SK-N-SH (cell line): ENCODE data around the gene SYNGR1. TPM values are rescaled to one million over a fixed set of nuclear protein-coding genes. Genes with fewer than 3 reads are reported as not detected.

Source experiments
- CTCF ChIA-PET: fragments of 300-600, 350-600 bp; formaldehyde crosslinking; extraction: SDS; loops from one replicate; lab custom pipeline; 2021; lab: Yijun Ruan, JAX
- POLR2A ChIA-PET: fragments of 350-600 bp; sonication (Branson Sonifier 250); formaldehyde crosslinking; extraction: SDS; loops from one replicate; lab custom pipeline; 2020; ENCODE audit warnings: antibody characterized with exemption, inconsistent platforms; lab: Yijun Ruan, JAX
- DNase-seq: peaks from one replicate; pipeline ENCODE4 v3.0.0; 2012
- H2AFZ ChIP-seq: fragments of 200-600 bp; sonication (generic); 2 replicates; pipeline ENCODE4 v1.8.1; 2016; ENCODE audit warnings: antibody characterized with exemption, mild to moderate bottlenecking, low read depth
- H3F3A ChIP-seq: fragments of 200-600 bp; sonication (generic); replicated peaks from 2 replicates; pipeline ENCODE3; 2016; ENCODE audit warnings: antibody characterized with exemption, mild to moderate bottlenecking; ENCODE audit not compliant: insufficient read depth
- H3K27ac ChIP-seq, 2 experiments: fragments of 200-500 bp in 1 of 2; fragments of 200-600 bp in 1 of 2; sonication (Bioruptor generic) in 1 of 2; sonication (generic), shearing (Covaris generic) in 1 of 2; 2 replicates each; pipeline versions ENCODE4 v1.5.1 to v1.6.1; 2014 to 2016; ENCODE audit warnings: low read depth in 2 of 2, inconsistent platforms in 1 of 2, low read length in 1 of 2, mild to moderate bottlenecking in 1 of 2, mixed read lengths in 1 of 2
- H3K27me3 ChIP-seq: fragments of 200-600 bp; sonication (generic), shearing (Covaris generic); 2 replicates; pipeline ENCODE4 v1.6.1; 2016; ENCODE audit warnings: mixed run types; ENCODE audit not compliant: insufficient read depth
- H3K36me3 ChIP-seq, 2 experiments: fragments of 200-500 bp in 1 of 2; fragments of 200-600 bp in 1 of 2; sonication (Bioruptor generic) in 1 of 2; sonication (generic) in 1 of 2; replicated peaks in 1 of 2; 2 replicates each; pipeline versions ENCODE3 to v1.5.1; 2014 to 2016; ENCODE audit warnings: low read length in 1 of 2, mild to moderate bottlenecking in 1 of 2; ENCODE audit not compliant: insufficient read depth in 2 of 2, control insufficient read depth in 1 of 2
- H3K4me1 ChIP-seq, 2 experiments: fragments of 200-500 bp in 1 of 2; fragments of 200-600 bp in 1 of 2; sonication (Bioruptor generic) in 1 of 2; sonication (generic), shearing (Covaris generic) in 1 of 2; 2 replicates each; pipeline versions ENCODE4 v1.5.1 to v1.6.1; 2014 to 2016; ENCODE audit warnings: low read depth in 1 of 2, low read length in 1 of 2, mixed run types in 1 of 2; ENCODE audit not compliant: insufficient read depth in 2 of 2, control insufficient read depth in 1 of 2
- H3K4me2 ChIP-seq: fragments of 200-600 bp; sonication (generic), shearing (Covaris generic); 2 replicates; pipeline ENCODE4 v1.6.1; 2017; ENCODE audit warnings: mixed run types
- H3K4me3 ChIP-seq, 2 experiments: fragments of 200-500 bp in 1 of 2; fragments of 200-600 bp in 1 of 2; sonication (Bioruptor generic) in 1 of 2; sonication (generic), shearing (Covaris generic) in 1 of 2; 2 replicates each; pipeline versions ENCODE4 v1.5.1 to v1.8.1; 2014 to 2016; ENCODE audit warnings: low read depth in 2 of 2, inconsistent platforms in 1 of 2, low read length in 1 of 2, mild to moderate bottlenecking in 1 of 2, mixed read lengths in 1 of 2, moderate library complexity in 1 of 2
- H3K79me2 ChIP-seq: fragments of 200-600 bp; sonication (generic); 2 replicates; pipeline ENCODE4 v1.8.1; 2017; ENCODE audit warnings: mild to moderate bottlenecking; ENCODE audit not compliant: insufficient read depth
- H3K9ac ChIP-seq: fragments of 200-600 bp; sonication (generic); 2 replicates; pipeline ENCODE4 v1.6.1; 2017; ENCODE audit warnings: mixed run types
- H3K9me2 ChIP-seq: fragments of 200-600 bp; sonication (generic); 2 replicates; pipeline ENCODE4 v1.6.1; 2017; ENCODE audit warnings: mixed run types
- H3K9me3 ChIP-seq: fragments of 200-600 bp; sonication (generic); 2 replicates; pipeline ENCODE4 v1.6.1; 2017; ENCODE audit warnings: mixed run types, mild to moderate bottlenecking, moderate library complexity
- H4K20me1 ChIP-seq: fragments of 200-600 bp; sonication (generic); 2 replicates; pipeline ENCODE4 v1.6.1; 2017; ENCODE audit warnings: mild to moderate bottlenecking, mixed run types; ENCODE audit not compliant: insufficient read depth
- CHD2 ChIP-seq: fragments of 150-350 bp; IDR thresholded peaks from 2 replicates; pipeline ENCODE4 v1.6.1; 2018; ENCODE audit warnings: low read length; ENCODE audit not compliant: partially characterized antibody
- CTCF ChIP-seq: fragments of 200-600 bp; sonication (generic); IDR thresholded peaks from 2 replicates; pipeline ENCODE4 v1.6.1; 2017; ENCODE audit warnings: antibody characterized with exemption, mild to moderate bottlenecking, moderate library complexity
- ELF1 ChIP-seq: IDR thresholded peaks from 2 replicates; pipeline ENCODE4 v1.4.0; 2012
- GATA2 ChIP-seq: sonication (generic); formaldehyde crosslinking; IDR thresholded peaks from 2 replicates; pipeline ENCODE4 v1.5.0; 2020; ENCODE audit warnings: mild to moderate bottlenecking, missing genetic modification reagents
- JUND ChIP-seq: IDR thresholded peaks from 2 replicates; pipeline ENCODE4 v1.4.0; 2012
- MXI1 ChIP-seq: IDR thresholded peaks from 2 replicates; pipeline ENCODE4 v1.6.1; 2012; ENCODE audit warnings: mild to moderate bottlenecking, low read depth, low read length, improper control_type of control experiment
- NFIC ChIP-seq: IDR thresholded peaks from 2 replicates; pipeline ENCODE4 v1.4.0; 2012; ENCODE audit warnings: borderline replicate concordance
- NRF1 ChIP-seq: IDR thresholded peaks from 2 replicates; pipeline ENCODE4 v1.6.1; 2012; ENCODE audit warnings: low read depth, mild to moderate bottlenecking, low read length
- PBX3 ChIP-seq: IDR thresholded peaks from 2 replicates; pipeline ENCODE4; 2012
- RAD21 ChIP-seq: IDR thresholded peaks from 2 replicates; pipeline ENCODE4 v1.6.1; 2012; ENCODE audit warnings: mild to moderate bottlenecking, low read length
- RXRA ChIP-seq: IDR thresholded peaks from 2 replicates; pipeline ENCODE4 v1.4.0; 2012; ENCODE audit warnings: low read depth, mild to moderate bottlenecking, borderline replicate concordance
- SIN3A ChIP-seq: IDR thresholded peaks from 2 replicates; pipeline ENCODE4 v1.6.1; 2012; ENCODE audit warnings: low read depth, mild to moderate bottlenecking, low read length, moderate library complexity, borderline replicate concordance
- TAF1 ChIP-seq: IDR thresholded peaks from 2 replicates; pipeline ENCODE4 v1.6.1; 2012; ENCODE audit warnings: low read depth, mild to moderate bottlenecking, low read length, moderate library complexity, borderline replicate concordance
- TCF12 ChIP-seq: IDR thresholded peaks from 2 replicates; pipeline ENCODE4 v1.4.0; 2012
- USF1 ChIP-seq: IDR thresholded peaks from 2 replicates; pipeline ENCODE4 v1.4.0; 2012; ENCODE audit warnings: low read depth, borderline replicate concordance
- YY1 ChIP-seq: IDR thresholded peaks from 2 replicates; pipeline ENCODE4 v1.4.0; 2012; ENCODE audit warnings: low read depth, mild to moderate bottlenecking
- WGBS: methylation state at CpG from one replicate; pipeline ENCODE4 v1.1.6; 2017; ENCODE audit warnings: low lambda C conversion rate; 5-methylcytosine and 5-hydroxymethylcytosine counted together
- polyA plus RNA-seq, 3 experiments: library from polyadenylated mRNA; depleted of rRNA; stranded (reverse); fragments of >200 nt; gene quantifications; 2 replicates each; pipeline ENCODE4 v1.2.3, GENCODE V29; 2012

SYNGR1 gene
- polyA plus RNA-seq, 1 of the 3 experiments (the other 2 are of a cell fraction) = 18.7 TPM

- ChIA-PET CTCF (interaction anchor here (0.9 to 1.2 kb wide), 2 partner anchors 9 to 15 kb away, joined by 3 read pairs; partner anchors contain the start of gene TAB1), POLR2A (no interaction called here)
- no peaks in the 10 kb centered on the region for H3K36me3 ChIP-seq
- no peak overlapping the region for H3K27ac ChIP-seq
- no peaks in the 10 kb centered on the region; a peak in 1 of 4 replicates for H3K4me1 ChIP-seq
- 83% methylated on average over 15 of the region's 21 CpGs for WGBS
- no peak overlapping the region for H3K4me3 ChIP-seq
- no peaks in the 10 kb centered on the region for H4K20me1 ChIP-seq
- DNase-seq = peak; percentile 37
- TF ChIP-seq SIN3A = no peak
- no peak for TF ChIP-seq USF1
- no peak for TF ChIP-seq YY1
- TF ChIP-seq ELF1 = no peak
- TF ChIP-seq JUND = no peak
- no peak for TF ChIP-seq CHD2
- no peak for TF ChIP-seq NRF1
- no peak for TF ChIP-seq RXRA
- TF ChIP-seq RAD21 = 0 out of 2 replicates have a peak, but pooled peaks have one; percentile 6
- TF ChIP-seq GATA2 = no peak
- TF ChIP-seq TCF12 = no peak
- peak; percentile 27; the same call in 1 of the 2 replicates for TF ChIP-seq CTCF
- no peak for TF ChIP-seq TAF1
- H3K9me3 ChIP-seq = no peaks in the 10 kb centered on the region
- no peak overlapping the region for H2AFZ ChIP-seq
- H3K27me3 ChIP-seq = no peaks in the 10 kb centered on the region
- no peak overlapping the region for H3K4me2 ChIP-seq
- no peaks in the 10 kb centered on the region for H3F3A ChIP-seq
- H3K9ac ChIP-seq = no peak overlapping the region
- no peaks in the 10 kb centered on the region for H3K79me2 ChIP-seq
- H3K9me2 ChIP-seq = no peaks in the 10 kb centered on the region
Measured at GRCh38 chr22:39384750-39385480, 35.1 kb downstream of the SYNGR1 start.

GRCh38 chr22:39388261-39389011 lies 38.6 kb downstream of the SYNGR1 start:
- Histone ChIP-seq H3F3A (no peaks in the 10 kb centered on the region), H3K4me1 (no peaks in the 10 kb centered on the region; a peak in 1 of 4 replicates), H3K9me3 (no peaks in the 10 kb centered on the region), H3K36me3 (no peaks in the 10 kb centered on the region), H3K4me2 (peak overlapping the region; percentile 71), H3K4me3 (peak overlapping the region; percentile 55 to 61), H3K9ac (no peak overlapping the region), H3K27ac (no peak overlapping the region), H3K79me2 (no peaks in the 10 kb centered on the region), H3K9me2 (no peaks in the 10 kb centered on the region), H3K27me3 (no peaks in the 10 kb centered on the region), H4K20me1 (no peaks in the 10 kb centered on the region), H2AFZ (peak overlapping the region; percentile 63; the same call in 1 of the 2 replicates)
- TF ChIP-seq TAF1 = no peak
- 0 out of 2 replicates have a peak, but pooled peaks have one; percentile 31 for TF ChIP-seq MXI1
- no peak for TF ChIP-seq NFIC
- peak; percentile 74 for TF ChIP-seq PBX3
- CTCF ChIA-PET = no interaction called here
- peak; percentile 96 for DNase-seq
- 22% methylated on average over 9 of the region's 56 CpGs for WGBS
- POLR2A ChIA-PET = no interaction called here
